Non-pigmented ciliary epithelial cell (primary cell): ENCODE measurements around the gene MPPED1.

Experiments used
- DNase-seq: peaks from one replicate; pipeline ENCODE4 v3.0.0-alpha.2; 2010; ENCODE audit warnings: low read depth

MPPED1 gene

DNA sequence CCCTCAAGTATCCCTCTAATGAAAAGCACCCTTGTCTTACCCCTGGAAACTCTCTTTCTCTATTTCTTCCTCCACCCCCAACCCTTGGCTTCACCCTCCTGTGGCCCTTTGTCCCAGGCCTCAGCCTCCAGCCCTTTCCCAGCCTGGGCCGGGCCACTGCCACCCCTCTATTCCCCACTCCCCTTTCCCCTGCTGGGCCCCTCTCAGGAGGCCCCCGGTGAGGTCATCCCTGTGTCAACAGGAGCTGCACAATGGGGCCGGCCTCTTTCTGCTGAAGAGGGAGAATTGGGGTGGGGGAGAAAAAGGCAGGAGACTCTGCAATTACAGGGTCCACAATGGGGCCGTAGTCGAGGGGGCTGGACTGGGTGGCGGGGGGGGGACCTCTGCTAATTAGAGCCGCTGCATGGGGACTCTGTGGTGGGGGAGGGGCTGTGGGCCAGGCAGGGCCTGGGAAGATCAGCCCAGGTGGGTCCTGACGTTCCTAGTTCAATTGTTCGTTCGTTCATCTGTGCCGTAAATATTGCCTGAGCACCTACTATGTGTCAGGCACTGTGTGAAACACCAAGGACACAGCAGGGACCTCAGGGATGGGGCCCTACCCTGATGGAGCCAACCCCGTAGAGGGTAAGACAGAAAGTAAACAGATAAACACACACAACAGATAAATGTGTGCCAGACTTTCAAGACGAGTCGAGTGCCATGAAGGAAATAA lies 18.5 kb upstream of the MPPED1 start:
- no peak for DNase-seq

DNA sequence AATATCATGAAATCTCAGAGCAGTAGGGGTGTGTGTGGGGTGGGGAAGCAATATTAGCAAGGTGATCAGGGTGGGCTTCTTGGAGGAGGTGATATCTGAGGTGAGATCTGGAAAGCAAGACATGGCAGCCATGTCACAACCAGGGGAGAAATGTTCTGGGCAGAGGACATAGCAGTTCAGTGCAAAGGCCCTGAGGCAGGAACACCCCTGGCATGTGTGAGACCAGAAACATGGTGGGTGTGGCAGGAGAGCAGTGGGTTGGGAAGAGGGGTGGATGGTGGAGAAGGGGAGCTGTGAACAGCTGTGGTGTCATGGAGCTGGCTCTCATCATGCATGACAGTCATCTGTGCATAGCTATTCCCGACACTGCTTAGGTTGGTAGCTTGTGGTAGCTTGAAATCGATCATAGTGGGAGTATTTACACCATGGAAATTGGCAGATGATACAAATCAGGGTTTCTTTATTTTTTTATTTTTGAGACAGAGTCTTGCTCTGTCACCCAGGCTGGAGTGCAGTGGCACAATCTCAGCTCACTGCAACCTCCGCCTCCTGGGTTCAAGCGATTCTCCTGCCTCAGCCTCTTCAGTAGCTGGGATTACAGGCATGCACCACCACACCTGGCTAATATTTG lies 17.9 kb upstream of the MPPED1 start:
- no peak for DNase-seq

DNA sequence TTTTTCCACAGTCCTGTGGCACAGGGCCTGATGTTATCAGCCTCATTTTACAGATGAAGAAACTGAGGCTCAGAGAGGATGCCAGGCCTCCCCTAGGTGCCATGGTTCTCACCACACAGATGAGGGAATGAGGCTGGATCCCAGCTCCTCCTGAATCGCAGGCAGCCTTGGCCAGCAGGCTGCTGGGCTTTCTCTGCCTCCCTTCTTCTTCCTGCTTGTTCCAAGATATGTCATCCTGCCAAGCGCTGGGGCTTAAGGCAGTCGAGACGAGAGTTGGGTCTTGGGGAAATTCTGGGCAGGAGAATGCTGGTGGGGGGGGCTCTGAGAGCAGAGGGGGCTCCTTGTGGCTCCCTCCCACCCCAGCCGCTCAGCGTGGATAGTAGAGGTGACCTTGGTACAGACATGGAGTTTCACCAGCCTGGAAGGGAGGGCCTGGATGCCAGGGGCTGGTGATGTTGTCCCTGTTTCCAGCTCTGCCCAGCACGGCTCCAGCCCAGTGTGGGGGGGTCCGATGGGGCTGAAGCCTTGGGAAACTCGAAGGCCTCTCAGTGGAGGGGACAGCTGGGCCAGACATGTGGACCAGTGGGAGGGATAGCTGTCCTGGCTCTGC lies 16.6 kb upstream of the MPPED1 start:
- no peak for DNase-seq

DNA sequence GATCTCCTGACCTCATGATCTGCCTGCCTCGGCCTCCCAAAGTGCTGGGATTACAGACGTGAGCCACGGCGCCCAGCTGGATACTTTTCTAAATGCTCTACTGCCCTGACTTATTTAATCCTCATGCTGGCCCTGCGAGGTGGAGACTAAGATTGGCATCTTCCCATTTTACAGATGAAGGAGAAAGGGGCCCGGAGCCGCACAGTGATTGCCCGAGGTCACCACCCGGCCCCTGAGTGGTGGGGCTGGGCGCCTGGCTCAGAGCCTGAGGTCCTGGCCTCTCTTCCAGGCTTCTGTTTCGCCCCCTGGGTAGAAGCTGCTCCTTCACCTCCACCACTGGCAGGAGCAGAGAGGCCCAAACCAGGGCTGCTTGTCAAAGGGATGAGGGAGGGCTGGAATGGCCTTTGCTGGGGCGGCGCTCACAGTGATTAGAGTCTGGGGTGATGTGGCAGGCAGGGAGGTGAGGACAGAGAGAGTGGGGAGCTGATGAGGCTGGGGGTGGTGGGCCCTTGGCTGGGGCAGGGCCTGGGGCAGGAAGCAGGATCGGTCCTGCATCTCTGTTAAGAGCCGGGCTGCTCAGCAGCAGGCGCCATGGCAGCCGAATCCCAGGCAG lies 15.4 kb upstream of the MPPED1 start:
- no peak for DNase-seq

DNA sequence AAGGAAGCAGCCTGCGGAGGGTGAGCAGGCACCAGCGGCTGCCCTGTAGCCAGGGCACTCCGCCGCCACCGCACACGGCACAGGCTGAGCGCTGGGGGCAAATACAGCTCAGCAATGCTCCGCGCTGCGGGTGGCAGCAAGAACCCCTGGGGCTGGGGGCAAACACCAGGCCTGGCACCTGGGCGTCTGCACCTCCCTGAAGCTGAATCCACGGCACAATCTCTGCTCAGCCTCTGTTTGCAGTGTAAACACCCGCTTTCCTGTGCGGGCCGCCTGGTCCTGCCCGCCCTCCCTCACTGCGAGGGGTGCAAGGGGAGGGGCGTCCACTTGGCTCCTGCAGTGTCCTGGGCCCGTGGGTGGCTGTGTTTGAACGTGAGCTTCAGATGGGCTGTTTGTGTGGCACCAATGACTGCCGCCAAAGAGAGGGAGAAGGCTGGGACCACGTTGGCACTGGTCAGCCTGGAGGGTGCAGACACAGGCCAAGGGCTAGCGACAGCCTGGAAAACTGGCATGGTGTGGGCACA lies 14.8 kb upstream of the MPPED1 start:
- DNase-seq = no peak

DNA sequence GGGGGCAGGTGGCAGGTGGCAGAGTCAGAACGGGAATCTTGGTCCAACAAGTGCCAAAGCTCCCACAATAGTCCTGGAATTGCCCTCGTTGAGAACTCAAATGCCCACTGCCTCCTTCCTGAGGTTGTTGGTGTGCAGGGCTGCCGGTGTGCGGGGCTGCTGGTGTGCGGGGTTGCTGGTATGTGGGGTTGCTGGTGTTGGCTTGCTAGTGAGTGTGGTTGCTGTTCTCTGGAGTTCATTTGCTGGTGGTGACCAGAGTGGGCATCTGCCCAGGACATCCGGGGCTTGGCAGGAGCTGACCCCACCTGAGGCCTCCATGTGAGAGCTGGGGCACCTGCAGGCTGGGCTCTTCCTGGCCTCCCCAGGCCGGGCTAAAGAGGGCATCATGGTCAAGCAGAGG lies 14.0 kb upstream of the MPPED1 start:
- no peak for DNase-seq

DNA sequence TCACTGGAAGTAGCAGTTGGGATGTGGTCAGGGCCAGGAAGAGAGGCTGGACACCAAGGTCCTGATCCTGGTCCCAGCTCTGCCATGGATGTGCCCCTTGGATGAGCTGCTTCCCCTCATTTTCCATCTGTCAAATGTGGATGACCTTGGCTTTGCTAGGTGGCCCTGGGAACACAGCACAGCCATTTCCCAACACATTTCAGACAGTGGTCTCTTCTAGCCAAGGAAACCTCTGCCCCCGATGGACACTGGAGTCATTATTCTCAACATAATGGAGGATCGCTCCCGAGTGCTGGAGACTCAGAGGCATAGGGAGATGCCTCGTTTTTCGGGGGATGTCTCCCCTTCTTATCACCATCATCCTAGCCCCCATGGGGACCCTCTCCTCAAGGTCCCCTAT lies 13.6 kb upstream of the MPPED1 start:
- DNase-seq = no peak

DNA sequence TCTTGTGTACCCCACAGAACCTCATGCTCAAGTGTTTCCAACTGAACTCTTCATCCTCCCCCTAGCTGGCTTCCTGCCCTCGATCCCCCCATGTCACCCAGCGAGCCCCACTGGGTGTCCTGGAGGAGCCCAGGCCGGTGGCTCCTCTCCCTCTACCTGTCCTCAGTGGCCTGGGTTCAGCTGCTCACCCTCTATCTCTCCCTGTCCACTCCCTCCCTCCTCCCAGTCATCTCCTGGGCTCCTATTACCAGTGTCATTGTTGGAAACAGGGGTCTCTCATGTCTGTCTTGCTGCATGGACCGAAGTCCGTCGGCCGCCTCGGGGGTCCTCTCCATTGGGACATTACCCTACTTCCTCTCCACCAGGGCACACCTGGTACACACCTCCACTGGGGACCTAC lies 12.9 kb upstream of the MPPED1 start:
- DNase-seq = no peak

DNA sequence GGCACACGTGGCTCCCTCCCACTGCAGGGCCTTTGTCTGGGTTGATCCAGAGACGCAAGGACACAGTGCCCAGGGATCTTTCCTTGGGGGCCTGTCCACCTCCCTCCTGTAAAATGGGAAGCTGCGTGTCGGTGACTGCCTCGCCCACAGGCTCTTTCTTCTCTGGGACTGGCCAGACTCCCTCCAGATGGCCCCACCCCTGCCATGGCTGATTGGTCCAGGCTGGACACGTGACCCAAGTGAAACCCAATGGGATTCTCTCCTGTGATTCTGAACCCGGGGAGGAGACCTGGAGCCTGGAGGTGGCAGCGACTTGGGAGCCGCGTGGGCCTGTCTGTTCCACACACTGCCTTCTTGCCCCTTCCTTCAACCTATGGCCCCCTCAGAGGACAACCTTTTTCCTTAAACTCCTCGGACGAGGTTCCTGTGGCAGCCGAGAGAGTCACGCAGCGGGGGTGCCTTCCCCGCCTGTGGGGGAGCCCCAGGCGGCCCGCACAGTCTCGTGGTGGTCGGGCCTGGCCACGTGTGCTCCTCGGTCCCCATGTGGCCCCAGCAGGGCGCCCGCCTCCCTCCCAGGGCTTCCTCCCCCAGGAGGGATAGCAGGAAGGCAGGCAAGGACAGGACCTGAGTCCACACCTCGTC lies 12.4 kb upstream of the MPPED1 start:
- DNase-seq = no peak

DNA sequence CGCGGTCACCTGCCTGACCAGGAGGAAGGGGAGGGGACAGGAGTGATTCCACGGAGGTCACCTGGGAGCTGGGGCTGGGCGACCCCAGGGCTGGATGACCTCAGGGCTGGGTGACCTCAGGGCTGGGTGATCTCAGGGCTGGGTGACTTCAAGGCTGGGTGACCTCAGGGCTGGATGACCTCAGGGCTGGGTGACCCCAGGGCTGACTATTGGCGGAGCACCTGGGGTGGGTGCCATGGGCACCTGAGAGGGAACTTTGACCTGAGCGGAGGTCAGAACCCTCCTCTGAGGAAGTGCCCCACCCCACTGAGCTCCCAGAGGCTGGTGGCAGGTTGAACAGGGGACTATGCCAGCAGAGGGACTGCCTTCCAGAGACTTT lies 11.8 kb upstream of the MPPED1 start:
- DNase-seq = no peak

DNA sequence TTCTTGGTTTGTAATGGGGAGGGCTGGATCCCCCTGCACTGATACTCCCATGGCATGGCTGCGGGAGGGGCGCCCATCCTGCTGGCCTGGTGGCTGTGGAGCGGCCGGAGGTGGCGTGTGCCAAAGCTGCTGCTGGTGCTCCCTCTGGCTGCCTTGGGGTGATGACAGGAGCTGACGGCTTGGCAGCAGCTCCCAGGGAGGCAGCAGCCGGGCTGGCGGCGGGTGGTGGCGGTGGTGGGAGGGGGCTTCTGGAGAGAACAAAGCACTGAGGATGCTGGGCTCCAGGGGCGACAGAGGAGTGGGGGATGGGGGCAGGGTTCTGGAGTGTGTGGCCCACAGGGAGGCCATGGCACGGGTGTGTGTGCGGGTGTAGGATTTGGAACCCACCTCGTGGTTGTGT lies 11.4 kb upstream of the MPPED1 start:
- DNase-seq = no peak

DNA sequence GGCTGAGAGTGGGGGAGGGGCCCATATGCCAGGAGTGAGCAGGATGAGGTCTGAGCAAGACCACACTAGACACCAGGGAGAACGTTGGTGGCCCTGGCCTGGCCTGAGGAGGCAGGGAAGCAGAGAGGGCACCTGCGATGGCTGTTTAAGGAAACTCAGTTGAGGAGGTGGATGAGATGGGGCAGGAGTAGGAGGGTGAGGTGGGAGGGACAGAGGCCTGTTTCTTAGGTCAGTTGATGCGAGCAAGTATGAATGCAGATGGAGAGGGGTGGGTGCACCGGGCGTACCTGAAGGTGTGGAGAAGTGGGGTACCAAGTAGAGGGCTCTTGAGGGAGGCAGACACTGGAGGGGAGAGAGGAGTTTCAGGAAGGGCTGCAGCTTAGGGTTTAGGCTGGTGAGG lies 10.6 kb upstream of the MPPED1 start:
- DNase-seq = no peak

DNA sequence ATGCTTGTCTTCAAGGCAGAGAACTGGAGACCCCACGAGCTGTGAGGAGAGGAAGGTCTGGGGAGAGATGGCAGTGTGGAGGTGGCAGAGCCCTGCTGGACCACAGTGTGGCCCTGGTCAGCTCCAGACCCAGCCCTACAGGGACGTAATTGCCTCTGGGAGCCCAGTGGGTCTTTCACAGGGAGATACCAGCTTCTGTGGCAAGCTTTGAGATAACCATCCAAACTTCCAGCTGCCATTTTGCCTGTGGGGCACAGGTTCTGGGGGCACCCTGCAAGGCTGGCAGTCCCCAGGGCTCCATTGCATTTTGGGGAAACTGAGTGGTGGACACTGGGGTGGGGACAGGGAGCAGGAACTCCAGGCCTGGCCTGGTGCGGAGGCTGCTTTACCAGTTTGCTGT lies 10.2 kb upstream of the MPPED1 start:
- no peak for DNase-seq

DNA sequence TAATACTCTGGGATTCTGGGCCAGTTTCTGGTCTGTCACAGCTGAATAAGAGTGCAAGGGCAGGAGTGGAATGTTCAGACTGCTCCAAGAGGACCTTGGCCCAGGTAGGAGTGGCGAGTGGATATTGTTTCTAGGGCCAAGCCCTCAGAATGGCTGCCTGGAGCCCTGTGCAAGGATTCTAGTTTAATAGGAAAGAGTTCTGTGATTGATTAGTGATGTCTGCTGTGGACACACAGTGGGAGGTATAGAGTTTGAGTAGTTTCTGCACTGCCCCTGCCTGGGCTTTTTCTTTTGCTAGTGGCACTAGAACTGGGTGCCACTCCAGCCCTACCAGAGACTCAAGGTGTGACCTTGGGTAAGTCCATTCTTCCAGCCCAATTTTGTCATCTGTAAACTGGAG lies 9.7 kb upstream of the MPPED1 start:
- DNase-seq = no peak

DNA sequence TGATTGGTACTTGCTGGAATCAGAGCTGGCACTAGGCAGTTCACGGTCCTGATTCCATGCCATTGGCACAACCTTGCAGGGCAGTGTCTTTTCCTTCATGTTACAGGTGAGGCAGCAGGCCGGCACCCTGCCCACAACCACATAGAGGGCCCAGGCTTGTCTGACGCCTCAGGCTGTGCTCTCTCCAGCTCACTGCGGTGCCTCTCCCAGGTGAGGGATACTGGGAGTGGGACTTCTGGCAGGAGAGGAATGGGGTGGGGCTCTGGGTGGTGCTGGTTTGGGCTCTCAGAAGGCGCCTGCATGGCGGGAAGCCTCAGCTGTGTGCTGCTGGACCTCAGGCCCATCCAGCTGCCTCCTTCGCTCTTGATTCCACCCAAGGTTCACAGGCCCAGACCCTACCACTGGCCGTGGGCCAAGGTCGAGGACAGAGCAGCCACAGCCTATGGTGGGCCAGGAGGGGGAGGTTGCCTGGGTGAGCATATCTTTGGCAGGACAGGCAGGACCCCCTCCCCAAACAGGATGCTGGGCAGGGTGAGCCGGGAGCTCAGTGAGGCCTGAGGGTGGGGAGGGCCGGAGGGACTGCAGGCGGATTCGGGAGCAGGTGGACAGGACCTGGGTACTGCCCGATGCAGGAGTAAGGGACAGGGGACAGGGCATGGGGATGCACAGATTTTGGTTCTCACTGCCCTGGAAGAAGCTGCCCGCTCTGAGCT lies 7.0 kb upstream of the MPPED1 start:
- DNase-seq = no peak

DNA sequence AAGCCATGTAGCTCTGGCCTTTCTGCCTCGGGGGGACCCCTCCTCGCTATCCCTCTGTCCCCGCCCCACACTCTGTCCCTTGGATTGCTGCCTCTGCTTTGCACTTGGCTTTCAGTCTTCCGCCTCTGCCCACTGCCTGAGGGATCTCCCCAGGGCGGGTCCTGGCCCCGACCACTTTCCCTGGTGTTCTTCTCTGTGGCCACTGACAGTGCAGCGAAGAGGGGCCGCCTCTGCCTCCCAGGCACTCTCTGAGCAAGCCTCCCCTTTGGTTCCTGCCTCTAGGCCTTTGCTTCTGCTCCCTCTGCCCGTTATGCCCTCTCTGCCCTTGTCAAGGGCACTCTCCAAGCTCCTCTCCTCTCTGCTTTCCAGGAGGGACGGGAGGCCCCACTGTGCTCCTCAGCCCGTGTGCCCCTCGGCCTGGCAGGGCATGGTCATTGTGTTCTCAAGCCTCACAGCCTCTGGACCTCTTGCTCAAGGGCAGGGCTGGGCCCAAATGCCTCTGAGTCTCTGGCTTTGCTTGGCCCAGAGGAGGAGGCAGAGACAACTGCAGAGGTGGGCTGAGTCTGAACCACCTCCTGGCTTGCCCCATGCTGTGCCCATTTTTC lies 5.5 kb upstream of the MPPED1 start:
- DNase-seq = no peak

DNA sequence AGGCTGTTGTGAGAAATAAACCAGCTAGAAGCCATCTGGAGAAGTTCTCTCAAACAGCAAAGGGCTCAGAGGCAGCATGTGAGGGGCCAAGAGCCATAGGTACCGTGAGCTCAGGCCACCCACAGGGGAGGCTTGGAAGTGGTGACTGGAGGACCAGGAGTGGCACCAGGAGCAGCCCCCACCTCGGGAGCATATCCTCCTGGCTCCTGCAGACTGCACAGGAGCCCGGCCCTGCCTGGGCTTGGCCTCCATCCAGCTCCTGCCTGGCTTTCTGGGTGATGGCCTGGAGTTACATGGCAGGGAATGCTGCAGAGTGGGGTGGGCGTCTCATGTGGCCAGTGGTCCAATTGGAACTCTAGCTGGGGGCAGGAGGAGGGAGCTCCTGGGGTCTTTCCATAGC lies 4.2 kb upstream of the MPPED1 start:
- DNase-seq = no peak

DNA sequence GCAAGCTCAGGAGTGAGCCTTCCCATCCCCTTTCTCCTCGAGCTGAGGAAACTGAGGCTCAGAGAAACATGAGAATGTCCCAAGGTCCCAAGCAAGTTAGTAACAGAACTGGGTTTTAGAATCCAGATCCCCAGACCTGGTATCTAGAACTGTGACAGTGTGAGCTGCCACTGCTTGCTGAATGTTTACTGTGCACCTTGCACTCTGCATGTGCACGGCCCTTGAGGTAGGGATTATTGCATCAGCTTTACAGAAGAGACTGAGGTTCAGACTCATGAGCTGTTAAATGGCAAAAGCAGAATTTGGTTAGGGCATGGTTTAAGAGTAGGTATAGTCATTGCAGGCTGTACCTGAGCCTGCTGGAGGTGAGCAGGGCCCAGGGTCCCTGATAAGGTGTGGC lies 3.8 kb upstream of the MPPED1 start:
- no peak for DNase-seq

DNA sequence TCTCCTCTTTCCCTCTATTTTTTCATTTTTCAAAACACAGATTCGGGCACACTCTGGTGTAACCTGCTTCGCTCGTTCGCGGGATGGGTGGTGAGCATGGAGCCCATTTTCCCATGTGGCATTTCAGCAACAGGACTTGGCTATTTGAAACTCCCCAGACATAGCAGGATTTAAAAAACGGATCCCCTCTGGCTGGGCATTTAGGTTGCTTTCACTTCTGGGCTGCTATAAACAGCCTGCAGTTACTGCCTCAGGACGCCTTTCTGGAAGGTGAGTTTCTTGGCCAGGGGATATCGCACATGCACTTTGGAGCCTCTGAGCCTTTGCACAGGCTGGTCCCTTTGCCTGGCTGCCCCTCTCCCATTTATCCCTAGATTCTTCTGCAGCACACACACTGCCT lies 2.8 kb upstream of the MPPED1 start:
- no peak for DNase-seq

DNA sequence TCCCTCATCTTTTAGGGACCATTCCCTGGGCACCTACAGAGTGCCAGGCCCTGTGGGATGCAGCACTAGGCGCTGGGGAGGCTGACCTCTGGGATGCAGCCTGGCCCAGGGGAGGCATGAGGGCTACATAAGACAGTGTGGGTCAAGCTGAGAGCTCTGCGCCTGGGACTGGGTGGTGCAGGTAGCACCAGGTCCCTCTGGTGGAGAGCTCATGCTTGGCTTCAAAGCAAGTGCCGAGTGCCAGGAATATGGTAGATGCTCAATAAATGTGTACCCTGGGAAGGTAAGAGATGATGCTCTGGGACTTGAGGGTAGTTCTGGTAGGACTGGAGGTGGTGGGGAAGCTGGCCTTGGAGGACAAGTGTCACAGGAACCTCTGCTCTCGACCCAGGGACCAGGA lies 2.0 kb upstream of the MPPED1 start:
- DNase-seq = no peak

DNA sequence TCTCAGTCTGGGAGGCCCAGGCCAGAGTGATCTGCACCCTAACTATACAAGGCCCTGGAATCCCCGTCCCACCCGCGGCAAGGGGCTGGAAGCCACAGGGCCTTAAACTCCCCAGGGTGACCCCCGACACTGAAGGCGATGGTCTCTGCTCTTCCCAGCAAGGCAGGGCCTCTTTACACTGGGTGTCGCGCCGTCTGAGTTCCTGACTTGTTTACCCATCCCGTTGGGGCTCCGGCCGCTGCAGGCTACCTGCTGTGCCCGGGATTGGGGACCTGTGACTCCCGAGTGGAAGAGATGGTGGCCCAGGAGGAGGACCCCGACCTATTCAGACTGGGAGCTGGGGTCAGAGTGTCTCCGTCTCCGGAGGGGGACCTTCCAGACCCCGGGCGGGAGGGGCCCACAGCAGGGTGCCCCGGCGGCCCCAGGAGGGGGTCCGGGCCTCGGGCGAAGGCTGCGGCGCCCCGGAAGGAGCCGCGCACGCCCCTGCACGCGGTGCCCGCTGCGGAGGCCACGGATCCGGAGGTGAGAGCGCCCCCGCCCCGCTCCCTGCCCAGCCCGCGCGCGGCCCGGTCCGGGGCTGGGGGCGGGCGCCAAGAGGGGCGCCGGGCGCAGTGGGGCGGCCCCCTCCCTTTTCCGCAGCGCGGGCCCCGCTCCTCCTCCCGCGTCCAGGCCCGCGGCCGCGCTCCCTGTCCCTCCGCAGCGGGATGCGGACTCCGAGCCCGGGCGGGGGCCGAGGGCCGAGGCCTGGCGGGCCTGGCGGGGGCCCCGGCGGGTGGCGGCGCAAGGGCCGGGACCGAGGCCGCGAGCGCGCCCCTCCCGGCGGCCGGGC lies 560 bp upstream of the MPPED1 start:
- DNase-seq = no peak
